T-helper 22 cell (primary cell): ENCODE results near the gene RGS11.

ENCODE experiments used
- DNase-seq: peaks from one replicate; pipeline ENCODE4 v3.0.0-alpha.2; 2020; ENCODE audit warnings: low read depth

Gene RGS11

GRCh38 chr16:275786-276232 is at the start of gene RGS11:
Gene RGS11 (minus strand): TSS chr16:275944. CDS start chr16:275911, 33 bp downstream.
- no peak for DNase-seq

- DNase-seq = peak; percentile 79
These were observed 48.9 kb upstream of the RGS11 start for GRCh38 chr16:324451-325334.

GRCh38 chr16:324201-324450 is 48.4 kb upstream of the RGS11 start:
- DNase-seq = no peak

- no peak for DNase-seq
These were observed 46.9 kb upstream of the RGS11 start for GRCh38 chr16:322476-323143.

GRCh38 chr16:321532-321931 is 45.8 kb upstream of the RGS11 start:
- no peak for DNase-seq

GRCh38 chr16:320206-320605 is 44.5 kb upstream of the RGS11 start:
- no peak for DNase-seq

GRCh38 chr16:318628-319027 is 42.9 kb upstream of the RGS11 start:
- no peak for DNase-seq

- no peak for DNase-seq
These were observed 41.8 kb upstream of the RGS11 start for GRCh38 chr16:317583-317982.

GRCh38 chr16:316741-317464 is 41.2 kb upstream of the RGS11 start:
- no peak for DNase-seq

GRCh38 chr16:314795-315299 is 39.1 kb upstream of the RGS11 start:
- DNase-seq = no peak

- DNase-seq = no peak
These were observed 38.6 kb upstream of the RGS11 start for GRCh38 chr16:314351-314750.

- no peak for DNase-seq
These were observed 36.0 kb upstream of the RGS11 start for GRCh38 chr16:311725-312124.

- DNase-seq = no peak
These were observed 33.7 kb upstream of the RGS11 start for GRCh38 chr16:309476-309875.

GRCh38 chr16:307691-308312 is 32.1 kb upstream of the RGS11 start:
- no peak for DNase-seq

GRCh38 chr16:306911-307370 is 31.2 kb upstream of the RGS11 start:
- no peak for DNase-seq

GRCh38 chr16:305916-306626 is 30.3 kb upstream of the RGS11 start:
- no peak for DNase-seq

GRCh38 chr16:303760-304505 is 28.2 kb upstream of the RGS11 start:
- DNase-seq = no peak

- no peak for DNase-seq
These were observed 26.2 kb upstream of the RGS11 start for GRCh38 chr16:301950-302349.

- DNase-seq = no peak
These were observed 25.5 kb upstream of the RGS11 start for GRCh38 chr16:301235-301634.

GRCh38 chr16:297832-298231 is 22.1 kb upstream of the RGS11 start:
- DNase-seq = no peak
